ENCODE data around the gene CCNL1. TPM values are rescaled to one million over a fixed set of nuclear protein-coding genes. Genes with fewer than 3 reads are reported as not detected.

The CCNL1 gene
- total RNA-seq, 1 experiment from 2014 or later = 291 TPM

GRCh38 chr3:157151151-157151550, 8.8 kb downstream of the CCNL1 start:
- no peak for TF ChIP-seq CTCF (IDR thresholded peaks at IDR 0.05; ENCODE audit: unreplicated experiment)
- no peaks in the 10 kb centered on the region for H3K27me3 Mint-ChIP-seq (ENCODE audit: unreplicated experiment)
- no peaks in the 10 kb centered on the region for H3K9me3 Mint-ChIP-seq (ENCODE audit: low read depth, unreplicated experiment)
- peaks cover 100% of the 10 kb centered on the region for H3K36me3 Mint-ChIP-seq (ENCODE audit: insufficient read depth, unreplicated experiment)
- BruUV-seq (replicated peaks) = no TSS peak
- intact Hi-C loops (cut with micrococcal nuclease; ENCODE audit: unreplicated experiment) = no loop called here
- peak overlapping the region; percentile 27 for H3K27ac Mint-ChIP-seq (ENCODE audit: unreplicated experiment)
- CTCF ChIA-PET = interaction anchor here (1.0 kb wide), 1 partner anchor 40 kb away, joined by 3 read pairs; no protein-coding TSS in a partner anchor
- H3K4me3 Mint-ChIP-seq (ENCODE audit: low read depth, unreplicated experiment) = no peak overlapping the region
- peaks cover 57% of the 10 kb centered on the region for H3K4me1 Mint-ChIP-seq (ENCODE audit: low read depth, unreplicated experiment)
- DNase-seq = no peak

GRCh38 chr3:157149136-157149696, 10.7 kb downstream of the CCNL1 start:
- no peak for TF ChIP-seq CTCF (IDR thresholded peaks at IDR 0.05; ENCODE audit: unreplicated experiment)
- BruUV-seq (replicated peaks) = no TSS peak
- Mint-ChIP-seq H3K4me1 (ENCODE audit: low read depth, unreplicated experiment) (peaks cover 38% of the 10 kb centered on the region), H3K36me3 (ENCODE audit: insufficient read depth, unreplicated experiment) (peaks cover 100% of the 10 kb centered on the region), H3K27me3 (ENCODE audit: unreplicated experiment) (no peaks in the 10 kb centered on the region), H3K4me3 (ENCODE audit: low read depth, unreplicated experiment) (no peak overlapping the region), H3K9me3 (ENCODE audit: low read depth, unreplicated experiment) (no peaks in the 10 kb centered on the region), H3K27ac (ENCODE audit: unreplicated experiment) (peak overlapping the region; percentile 20)
- no peak for DNase-seq
- intact Hi-C loops (cut with micrococcal nuclease; ENCODE audit: unreplicated experiment) = no loop called here
- CTCF ChIA-PET = no interaction called here

- TF ChIP-seq CTCF (IDR thresholded peaks at IDR 0.05; ENCODE audit: unreplicated experiment) = no peak
These were observed 11.6 kb downstream of the CCNL1 start for GRCh38 chr3:157148196-157148889.

GRCh38 chr3:157147099-157147803, 12.7 kb downstream of the CCNL1 start:
- Mint-ChIP-seq H3K36me3 (ENCODE audit: insufficient read depth, unreplicated experiment) (peaks cover 100% of the 10 kb centered on the region), H3K9me3 (ENCODE audit: low read depth, unreplicated experiment) (no peaks in the 10 kb centered on the region), H3K4me3 (ENCODE audit: low read depth, unreplicated experiment) (no peak overlapping the region), H3K27ac (ENCODE audit: unreplicated experiment) (peak overlapping the region; percentile 88), H3K4me1 (ENCODE audit: low read depth, unreplicated experiment) (peaks cover 34% of the 10 kb centered on the region), H3K27me3 (ENCODE audit: unreplicated experiment) (no peaks in the 10 kb centered on the region)
- DNase-seq = no peak
- CTCF ChIA-PET = interaction anchor here (1.6 kb wide), 1 partner anchor 11 kb away, joined by 3 read pairs; no protein-coding TSS in a partner anchor
- intact Hi-C loops (cut with micrococcal nuclease; ENCODE audit: unreplicated experiment) = no loop called here
- BruUV-seq (replicated peaks) = no TSS peak
- no peak for TF ChIP-seq CTCF (IDR thresholded peaks at IDR 0.05; ENCODE audit: unreplicated experiment)

More at GRCh38 chr3:157148196-157148889, 11.6 kb downstream of the CCNL1 start:
- Mint-ChIP-seq H3K4me3 (ENCODE audit: low read depth, unreplicated experiment) (no peak overlapping the region), H3K27ac (ENCODE audit: unreplicated experiment) (peak overlapping the region; percentile 20), H3K36me3 (ENCODE audit: insufficient read depth, unreplicated experiment) (peaks cover 100% of the 10 kb centered on the region), H3K9me3 (ENCODE audit: low read depth, unreplicated experiment) (no peaks in the 10 kb centered on the region), H3K4me1 (ENCODE audit: low read depth, unreplicated experiment) (peaks cover 36% of the 10 kb centered on the region), H3K27me3 (ENCODE audit: unreplicated experiment) (no peaks in the 10 kb centered on the region)
- CTCF ChIA-PET = no interaction called here
- no peak for DNase-seq
- intact Hi-C loops (cut with micrococcal nuclease; ENCODE audit: unreplicated experiment) = no loop called here
- no TSS peak for BruUV-seq (replicated peaks)
